HCT116 (cell line): Measurements from ENCODE around the gene POLG. TPM values are rescaled to one million over a fixed set of nuclear protein-coding genes. Genes with fewer than 3 reads are reported as not detected.

Source experiments
- ATAC-seq: fragments of 200-7000 bp; cut with Tn5 transposase; 2 replicates; pipeline ENCODE4 v1.9.1; 2020; ENCODE audit warnings: mild to moderate bottlenecking, moderate library complexity
- BruUV-seq: library from RNA; stranded (reverse); fragments of 400-500 nt; replicated peaks from 2 replicates; lab custom pipeline; 2021; lab: Mats Ljungman, UMichigan
- CTCF ChIA-PET: fragments of 300-600 bp; sonication (Branson Sonifier 250); formaldehyde crosslinking; loops from one replicate; lab custom pipeline; 2021; ENCODE audit warnings: antibody characterized with exemption; lab: Charles Lee
- POLR2A ChIA-PET: fragments of 300-600, 350-600 bp; sonication (Branson Sonifier 250); formaldehyde crosslinking; loops from one replicate; lab custom pipeline; 2021; ENCODE audit warnings: antibody characterized with exemption; lab: Charles Lee
- RAD21 ChIA-PET, 2 experiments: fragments of 300-600 bp; sonication (Branson Sonifier 250); formaldehyde crosslinking; loops; one replicate each; lab custom pipeline; 2023; ENCODE audit warnings: low total read pairs in 2 of 2; ENCODE audit not compliant: uncharacterized antibody in 2 of 2, unreplicated experiment in 2 of 2, low non-redundant PET in 1 of 2; lab: Charles Lee
- DNase-seq: peaks from one replicate; pipeline ENCODE4 v3.0.0-alpha.2; 2010; ENCODE audit warnings: low read depth, low spot score
- H2AFZ ChIP-seq: fragments of 200-600 bp; shearing (Covaris generic), sonication (generic); 2 replicates; pipeline ENCODE4 v1.6.1; 2017; ENCODE audit warnings: low read depth, mixed run types, mixed read lengths, antibody characterized with exemption, low read length; ENCODE audit not compliant: poor library complexity, severe bottlenecking
- H3K27ac ChIP-seq: 2 replicates; pipeline ENCODE4 v1.5.1; 2012; ENCODE audit warnings: low read depth, low read length
- H3K27me3 ChIP-seq: fragments of 200-600 bp; sonication (generic); 2 replicates; pipeline ENCODE4 v1.6.1; 2016; ENCODE audit warnings: mixed run types, low read length, mixed read lengths; ENCODE audit not compliant: insufficient read depth
- H3K36me3 ChIP-seq, 2 experiments: fragments of 200-500 bp in 1 of 2; fragments of 200-600 bp in 1 of 2; sonication (Bioruptor generic) in 1 of 2; sonication (generic) in 1 of 2; 2 replicates each; pipeline versions ENCODE4 v1.5.1 to v1.6.1; 2014 to 2016; ENCODE audit warnings: low read length in 2 of 2, inconsistent platforms in 1 of 2, mixed read lengths in 1 of 2, mixed run types in 1 of 2; ENCODE audit not compliant: insufficient read depth in 2 of 2, control insufficient read depth in 1 of 2
- H3K4me1 ChIP-seq, 2 experiments: fragments of 200-600 bp in 1 of 2; sonication (generic) in 1 of 2; 2 replicates each; pipeline versions ENCODE4 v1.5.1 to v1.6.1; 2012 to 2017; ENCODE audit warnings: low read length in 2 of 2, inconsistent platforms in 1 of 2, mild to moderate bottlenecking in 1 of 2, mixed read lengths in 1 of 2, mixed run types in 1 of 2, moderate library complexity in 1 of 2; ENCODE audit not compliant: insufficient read depth in 2 of 2, control insufficient read depth in 1 of 2
- H3K4me2 ChIP-seq: fragments of 200-600 bp; sonication (generic); 2 replicates; pipeline ENCODE4 v1.6.1; 2017; ENCODE audit warnings: mixed run types, low read length, mixed read lengths
- H3K4me3 ChIP-seq, 2 experiments: fragments of 200-600 bp in 1 of 2; sonication (generic) in 1 of 2; replicated peaks in 1 of 2; 2 replicates each; pipeline ENCODE4 v1.5.1; 2011 to 2016; ENCODE audit warnings: low read length in 2 of 2, control low read depth in 1 of 2, low read depth in 1 of 2, mild to moderate bottlenecking in 1 of 2, mixed read lengths in 1 of 2, mixed run types in 1 of 2
- H3K79me2 ChIP-seq: fragments of 200-600 bp; sonication (generic); 2 replicates; pipeline ENCODE4 v1.6.1; 2017; ENCODE audit warnings: mild to moderate bottlenecking, mixed run types, low read length, moderate library complexity, mixed read lengths; ENCODE audit not compliant: insufficient read depth
- H3K9ac ChIP-seq: fragments of 200-600 bp; sonication (generic); 2 replicates; pipeline ENCODE4 v1.6.1; 2016; ENCODE audit warnings: low read length, mixed read lengths
- H3K9me2 ChIP-seq: fragments of 200-600 bp; sonication (generic), shearing (Covaris generic); 2 replicates; pipeline ENCODE4 v1.6.1; 2017; ENCODE audit warnings: mixed run types, mild to moderate bottlenecking, moderate library complexity; ENCODE audit not compliant: insufficient read depth
- H3K9me3 ChIP-seq, 2 experiments: fragments of 200-500 bp in 1 of 2; fragments of 200-600 bp in 1 of 2; sonication (Bioruptor generic) in 1 of 2; sonication (generic) in 1 of 2; 2 replicates each; pipeline ENCODE4 v1.6.1; 2014 to 2017; ENCODE audit warnings: low read length in 2 of 2, mixed read lengths in 2 of 2, inconsistent platforms in 1 of 2, low read depth in 1 of 2, mild to moderate bottlenecking in 1 of 2, mixed run types in 1 of 2, moderate library complexity in 1 of 2; ENCODE audit not compliant: control insufficient read depth in 1 of 2, insufficient read depth in 1 of 2
- H4K20me1 ChIP-seq: fragments of 200-600 bp; sonication (generic), shearing (Covaris generic); 2 replicates; pipeline ENCODE4 v1.6.1; 2017; ENCODE audit warnings: mixed run types, mild to moderate bottlenecking, moderate library complexity; ENCODE audit not compliant: insufficient read depth
- CEBPB ChIP-seq: IDR thresholded peaks from 2 replicates; pipeline ENCODE4 v1.6.1; 2012; ENCODE audit warnings: low read depth
- ELF1 ChIP-seq: IDR thresholded peaks from 2 replicates; pipeline ENCODE4 v1.6.1; 2012; ENCODE audit warnings: low read depth, borderline replicate concordance
- SIN3A ChIP-seq: IDR thresholded peaks from 2 replicates; pipeline ENCODE4 v1.6.1; 2012; ENCODE audit warnings: low read depth
- intact Hi-C: fragments of 100-400 bp; cut with micrococcal nuclease; formaldehyde crosslinking; loops from 2 replicates; pipeline ENCODE4 v1.10.0; 2022
- total RNA-seq: library from RNA; stranded (reverse); gene quantifications from one replicate; pipeline ENCODE4 v1.2.1, GENCODE V29; 2021; ENCODE audit not compliant: unreplicated experiment
- TF ChIP-seq, protein P1 (sequence below), 3 experiments: fragments of 200-600 bp in 1 of 3; sonication (generic) in 1 of 3; IDR thresholded peaks in 2 of 3; conservative IDR thresholded peaks in 1 of 3; 2 replicates each; pipeline ENCODE4 v1.5.1; 2012 to 2017; ENCODE audit warnings: low read depth in 2 of 3, low read length in 2 of 3, antibody characterized with exemption in 1 of 3, borderline replicate concordance in 1 of 3, control low read depth in 1 of 3, mild to moderate bottlenecking in 1 of 3, mixed read lengths in 1 of 3, mixed run types in 1 of 3, moderate library complexity in 1 of 3; ENCODE audit not compliant: insufficient read depth in 1 of 3
- TF ChIP-seq, protein P2 (sequence below): IDR thresholded peaks from 2 replicates; pipeline ENCODE4 v1.6.1; 2012; ENCODE audit warnings: low read depth
- TF ChIP-seq, protein P3 (sequence below): IDR thresholded peaks from 2 replicates; pipeline ENCODE4 v1.6.1; 2012

Gene POLG
- total RNA-seq, 1 experiment from 2014 or later: 72.7 TPM

DNA sequence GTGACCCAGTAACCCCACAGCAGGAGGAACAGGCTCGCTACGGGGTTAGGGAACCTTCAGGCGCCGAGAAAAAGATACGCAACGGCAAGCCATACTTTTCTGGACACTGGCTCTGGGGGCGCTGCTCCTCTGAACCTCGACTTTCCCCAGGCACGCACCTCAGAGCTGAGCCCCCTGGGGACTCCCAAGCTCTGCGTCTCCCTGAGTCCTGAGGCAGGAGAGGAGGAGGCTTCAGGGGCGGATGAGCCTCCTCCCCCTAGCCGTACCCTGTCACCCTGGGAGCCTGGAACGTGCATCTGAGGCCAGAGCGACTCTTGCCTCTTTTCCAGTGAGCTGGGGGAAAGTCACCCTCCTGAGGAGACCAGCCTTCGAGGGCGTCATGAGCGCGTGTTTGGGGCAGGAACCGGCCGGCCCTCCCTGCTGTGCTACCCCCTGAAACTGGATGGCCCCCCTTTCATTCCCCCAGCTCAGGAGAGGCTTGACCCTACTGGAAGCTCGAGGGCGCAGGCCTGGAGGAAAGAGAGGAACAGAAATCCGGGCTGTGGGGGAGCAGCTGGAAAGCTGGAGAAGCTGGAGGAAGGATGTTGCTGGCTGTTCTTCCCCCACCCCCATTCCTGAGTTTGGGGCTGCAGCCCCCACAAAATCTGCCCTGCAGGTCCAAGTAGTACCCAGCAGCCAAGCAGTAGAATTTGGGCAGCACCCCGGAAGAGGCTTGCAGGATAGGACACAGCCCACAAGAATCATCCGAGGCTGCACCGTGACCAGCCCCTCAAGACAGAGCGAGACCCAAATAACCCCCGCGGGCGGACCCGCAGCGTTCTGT lies 25.1 kb upstream of the POLG start:
- H3K4me2 ChIP-seq: peak overlapping the region; percentile 83
- CTCF ChIA-PET: interaction anchor here (0.8 to 5.8 kb wide), 34 partner anchors 9 to 298 kb away, joined by 3 to 185 read pairs (median 5); partner anchors contain the start of genes POLG and TICRR
- POLR2A ChIA-PET: interaction anchor here (1.1 kb wide), 1 partner anchor 13 kb away, joined by 3 read pairs; no protein-coding TSS in a partner anchor

More for the DNA sequence above, 25.1 kb upstream of the POLG start:
- peaks cover 2 to 16% of the 10 kb centered on the region in 2 experiments; a peak in 1 of 4 replicates for H3K4me1 ChIP-seq
- no peak overlapping the region for H2AFZ ChIP-seq
- H3K27ac ChIP-seq: no peak overlapping the region
- H3K27me3 ChIP-seq: peaks cover 10% of the 10 kb centered on the region; the same call in 1 of the 2 replicates
- no peaks in the 10 kb centered on the region for H3K9me2 ChIP-seq
- DNase-seq (no peak), ATAC-seq (no peak)
- TF ChIP-seq, protein P1, sequence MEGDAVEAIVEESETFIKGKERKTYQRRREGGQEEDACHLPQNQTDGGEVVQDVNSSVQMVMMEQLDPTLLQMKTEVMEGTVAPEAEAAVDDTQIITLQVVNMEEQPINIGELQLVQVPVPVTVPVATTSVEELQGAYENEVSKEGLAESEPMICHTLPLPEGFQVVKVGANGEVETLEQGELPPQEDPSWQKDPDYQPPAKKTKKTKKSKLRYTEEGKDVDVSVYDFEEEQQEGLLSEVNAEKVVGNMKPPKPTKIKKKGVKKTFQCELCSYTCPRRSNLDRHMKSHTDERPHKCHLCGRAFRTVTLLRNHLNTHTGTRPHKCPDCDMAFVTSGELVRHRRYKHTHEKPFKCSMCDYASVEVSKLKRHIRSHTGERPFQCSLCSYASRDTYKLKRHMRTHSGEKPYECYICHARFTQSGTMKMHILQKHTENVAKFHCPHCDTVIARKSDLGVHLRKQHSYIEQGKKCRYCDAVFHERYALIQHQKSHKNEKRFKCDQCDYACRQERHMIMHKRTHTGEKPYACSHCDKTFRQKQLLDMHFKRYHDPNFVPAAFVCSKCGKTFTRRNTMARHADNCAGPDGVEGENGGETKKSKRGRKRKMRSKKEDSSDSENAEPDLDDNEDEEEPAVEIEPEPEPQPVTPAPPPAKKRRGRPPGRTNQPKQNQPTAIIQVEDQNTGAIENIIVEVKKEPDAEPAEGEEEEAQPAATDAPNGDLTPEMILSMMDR (IDR thresholded peaks at IDR 0.05 in 2 of 3, conservative IDR thresholded peaks at IDR 0.05 in 1 of 3; ENCODE audit: borderline replicate concordance in 1 of 3, insufficient read depth in 1 of 3, low read depth in 2 of 3, low read length in 2 of 3): no peak
- TF ChIP-seq ELF1 (no peak), SIN3A (no peak), CEBPB (no peak)
- TF ChIP-seq, protein P2, sequence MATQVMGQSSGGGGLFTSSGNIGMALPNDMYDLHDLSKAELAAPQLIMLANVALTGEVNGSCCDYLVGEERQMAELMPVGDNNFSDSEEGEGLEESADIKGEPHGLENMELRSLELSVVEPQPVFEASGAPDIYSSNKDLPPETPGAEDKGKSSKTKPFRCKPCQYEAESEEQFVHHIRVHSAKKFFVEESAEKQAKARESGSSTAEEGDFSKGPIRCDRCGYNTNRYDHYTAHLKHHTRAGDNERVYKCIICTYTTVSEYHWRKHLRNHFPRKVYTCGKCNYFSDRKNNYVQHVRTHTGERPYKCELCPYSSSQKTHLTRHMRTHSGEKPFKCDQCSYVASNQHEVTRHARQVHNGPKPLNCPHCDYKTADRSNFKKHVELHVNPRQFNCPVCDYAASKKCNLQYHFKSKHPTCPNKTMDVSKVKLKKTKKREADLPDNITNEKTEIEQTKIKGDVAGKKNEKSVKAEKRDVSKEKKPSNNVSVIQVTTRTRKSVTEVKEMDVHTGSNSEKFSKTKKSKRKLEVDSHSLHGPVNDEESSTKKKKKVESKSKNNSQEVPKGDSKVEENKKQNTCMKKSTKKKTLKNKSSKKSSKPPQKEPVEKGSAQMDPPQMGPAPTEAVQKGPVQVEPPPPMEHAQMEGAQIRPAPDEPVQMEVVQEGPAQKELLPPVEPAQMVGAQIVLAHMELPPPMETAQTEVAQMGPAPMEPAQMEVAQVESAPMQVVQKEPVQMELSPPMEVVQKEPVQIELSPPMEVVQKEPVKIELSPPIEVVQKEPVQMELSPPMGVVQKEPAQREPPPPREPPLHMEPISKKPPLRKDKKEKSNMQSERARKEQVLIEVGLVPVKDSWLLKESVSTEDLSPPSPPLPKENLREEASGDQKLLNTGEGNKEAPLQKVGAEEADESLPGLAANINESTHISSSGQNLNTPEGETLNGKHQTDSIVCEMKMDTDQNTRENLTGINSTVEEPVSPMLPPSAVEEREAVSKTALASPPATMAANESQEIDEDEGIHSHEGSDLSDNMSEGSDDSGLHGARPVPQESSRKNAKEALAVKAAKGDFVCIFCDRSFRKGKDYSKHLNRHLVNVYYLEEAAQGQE: no peak
- TF ChIP-seq, protein P3, sequence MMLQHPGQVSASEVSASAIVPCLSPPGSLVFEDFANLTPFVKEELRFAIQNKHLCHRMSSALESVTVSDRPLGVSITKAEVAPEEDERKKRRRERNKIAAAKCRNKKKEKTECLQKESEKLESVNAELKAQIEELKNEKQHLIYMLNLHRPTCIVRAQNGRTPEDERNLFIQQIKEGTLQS: no peak
- H3K79me2 ChIP-seq: no peaks in the 10 kb centered on the region
- no peaks in the 10 kb centered on the region for H4K20me1 ChIP-seq
- intact Hi-C loops: loop anchor here (5.0 kb wide), 2 partner anchors 58 to 198 kb away; no protein-coding TSS in a partner anchor
- H3K36me3 ChIP-seq: no peaks in the 10 kb centered on the region
- RAD21 ChIA-PET: interaction anchor here (1.1 to 1.3 kb wide), 3 partner anchors 64 to 112 kb away, joined by 4 to 14 read pairs (median 11); no protein-coding TSS in a partner anchor
- no peak overlapping the region for H3K4me3 ChIP-seq
- H3K9ac ChIP-seq: no peak overlapping the region
- no peaks in the 10 kb centered on the region for H3K9me3 ChIP-seq
- no TSS peak for BruUV-seq
